Measurements from ENCODE around the gene ZMYND12.
"Not testable (repeated sequence)": the region's sequence is repeated elsewhere in the genome, so short reads cannot be mapped to it uniquely, and the experiment has no call there.

The ZMYND12 gene, protein sequence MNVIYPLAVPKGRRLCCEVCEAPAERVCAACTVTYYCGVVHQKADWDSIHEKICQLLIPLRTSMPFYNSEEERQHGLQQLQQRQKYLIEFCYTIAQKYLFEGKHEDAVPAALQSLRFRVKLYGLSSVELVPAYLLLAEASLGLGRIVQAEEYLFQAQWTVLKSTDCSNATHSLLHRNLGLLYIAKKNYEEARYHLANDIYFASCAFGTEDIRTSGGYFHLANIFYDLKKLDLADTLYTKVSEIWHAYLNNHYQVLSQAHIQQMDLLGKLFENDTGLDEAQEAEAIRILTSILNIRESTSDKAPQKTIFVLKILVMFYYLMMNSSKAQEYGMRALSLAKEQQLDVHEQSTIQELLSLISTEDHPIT

GRCh38 chr1:42456010-42456753 is at the start of gene ZMYND12, which contains the start of gene PPCS:
Gene ZMYND12 (minus strand): TSS chr1:42456022. CDS start chr1:42455997, 25 bp downstream.
Gene PPCS (plus strand): TSS chr1:42456543. CDS start chr1:42456566, 23 bp downstream.
- peak; percentile 91 for DNase-seq

GRCh38 chr1:42504535-42505128 is 48.8 kb upstream of the ZMYND12 start:
- no peak for DNase-seq

- not testable (repeated sequence) for DNase-seq
Measured at GRCh38 chr1:42502031-42502430, 46.2 kb upstream of the ZMYND12 start.

DNA sequence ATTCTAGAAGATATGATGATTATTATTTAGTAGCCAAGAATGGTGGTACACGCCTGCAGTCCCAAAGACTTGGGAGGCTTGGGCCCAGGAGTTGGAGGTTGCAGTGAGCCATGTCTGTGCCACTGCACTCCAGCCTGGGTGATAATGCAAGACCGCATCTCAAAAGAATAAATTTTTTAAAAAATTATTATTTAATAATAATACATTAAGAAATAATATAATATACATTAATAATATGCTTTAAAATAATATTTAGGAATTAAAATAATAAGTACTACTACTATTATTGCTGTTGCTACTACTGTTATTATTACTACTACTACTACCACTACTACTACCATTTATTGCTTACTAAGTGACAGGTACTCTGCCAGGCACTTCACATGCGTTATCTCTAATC is 34.4 kb upstream of the ZMYND12 start:
- DNase-seq, result no peak

- no peak for DNase-seq
Measured at GRCh38 chr1:42484382-42484781, 28.6 kb upstream of the ZMYND12 start.

DNA sequence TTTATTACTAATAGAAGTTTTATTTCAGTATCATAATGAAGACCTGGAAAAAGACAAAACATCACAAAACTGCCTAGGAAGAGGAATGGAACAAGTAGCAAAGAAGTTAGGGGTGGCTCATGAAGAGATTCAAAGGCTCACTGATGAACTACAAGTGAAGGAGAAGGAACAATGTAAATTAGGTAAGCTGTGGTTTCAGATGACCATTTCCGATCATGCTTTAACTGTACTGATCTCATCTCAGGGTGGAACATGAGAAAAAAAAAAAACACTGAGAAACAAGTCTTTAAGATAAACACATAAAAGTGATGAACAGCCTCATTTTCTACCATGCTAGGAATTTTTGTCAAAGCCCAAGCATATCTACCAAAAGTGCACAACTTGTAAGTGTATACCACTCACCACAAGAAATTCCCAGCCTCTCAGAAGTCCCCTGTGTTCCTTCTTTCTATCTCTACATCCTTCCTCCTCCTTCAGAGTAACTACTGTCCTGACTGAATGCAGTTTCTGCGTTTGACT is 26.9 kb upstream of the ZMYND12 start:
- DNase-seq, result no peak

DNA sequence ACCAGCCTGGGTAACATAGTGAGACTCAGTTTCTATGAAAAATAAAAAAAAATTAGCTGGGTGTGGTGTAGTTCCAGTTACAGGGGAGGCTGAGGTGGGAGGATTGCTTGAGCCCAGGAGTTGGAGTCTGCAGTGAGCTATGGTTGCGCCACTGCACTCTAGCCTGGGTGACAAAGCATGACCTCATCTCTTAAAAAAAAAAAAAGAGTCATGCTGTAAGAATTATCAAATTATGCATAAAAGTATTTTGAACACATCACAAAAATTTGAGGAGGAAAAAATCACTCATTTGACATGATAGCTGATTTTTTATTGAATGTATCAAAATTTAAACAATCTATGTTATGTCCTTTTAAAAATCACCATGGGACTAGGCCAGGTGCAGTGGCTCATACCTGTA is 25.1 kb upstream of the ZMYND12 start:
- no peak for DNase-seq

- no peak for DNase-seq
Measured at GRCh38 chr1:42479621-42480020, 23.8 kb upstream of the ZMYND12 start.

DNA sequence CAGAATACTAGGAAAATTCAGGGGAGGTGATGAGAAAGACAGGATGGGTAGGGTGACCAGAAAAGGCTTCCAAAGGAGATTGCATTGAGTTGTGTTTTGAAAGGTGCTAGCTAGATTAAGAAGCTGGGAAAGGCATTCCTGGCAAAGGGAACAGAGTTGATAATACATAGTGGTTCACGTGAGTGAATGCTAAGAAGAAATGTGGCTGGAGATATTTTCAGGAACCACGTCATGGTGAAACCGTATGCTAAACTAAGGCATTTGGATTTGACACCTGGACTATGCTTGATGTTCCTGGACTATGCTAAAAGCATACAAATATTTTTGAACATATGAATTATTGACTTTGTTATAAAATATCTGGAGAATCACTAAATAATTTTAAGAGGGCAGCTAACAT is 22.0 kb upstream of the ZMYND12 start:
- no peak for DNase-seq

- not testable (repeated sequence) for DNase-seq
Measured at GRCh38 chr1:42477354-42477753, 21.5 kb upstream of the ZMYND12 start.

GRCh38 chr1:42476605-42477004 is 20.8 kb upstream of the ZMYND12 start:
- DNase-seq, result no peak

DNA sequence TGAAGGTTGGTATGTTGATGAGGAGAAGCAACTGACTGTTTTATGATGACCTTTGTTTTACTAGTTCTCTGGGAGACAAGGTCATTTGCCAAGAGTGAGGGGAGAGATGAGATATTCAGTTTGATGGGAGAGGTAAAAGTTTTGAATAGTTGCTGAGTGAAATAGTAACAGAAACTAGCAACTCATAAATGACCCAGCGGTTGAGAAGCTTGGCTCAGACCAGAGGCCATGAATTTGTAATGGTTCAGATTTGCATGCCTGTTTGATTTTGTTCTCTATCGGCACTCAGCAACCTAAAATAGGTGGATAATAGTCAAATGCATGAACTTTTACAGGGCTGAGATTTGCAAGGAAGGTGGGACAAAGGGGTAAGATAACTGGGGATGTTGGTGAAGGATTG is 13.9 kb upstream of the ZMYND12 start:
- DNase-seq, result no peak

DNA sequence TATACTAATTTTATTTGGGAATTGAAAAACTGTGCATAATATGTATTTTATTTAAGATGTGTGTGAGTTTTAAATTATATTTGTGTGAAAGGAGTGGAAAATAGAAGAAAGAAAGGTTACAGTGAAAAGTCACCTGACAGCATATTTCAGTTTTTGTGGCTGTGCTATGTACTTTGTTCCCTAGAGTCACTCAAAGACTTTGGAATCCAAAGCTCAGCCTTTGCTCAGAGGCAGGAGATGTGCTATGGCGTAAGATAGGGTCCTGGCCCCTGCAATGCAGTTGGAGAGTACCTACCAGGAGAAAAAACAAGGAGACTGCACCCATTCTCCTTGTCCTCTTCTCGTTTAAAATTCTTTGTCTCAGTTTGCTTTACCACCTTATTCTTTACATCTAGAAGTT is 10.2 kb upstream of the ZMYND12 start:
- DNase-seq, result no peak

- DNase-seq, result no peak
Measured at GRCh38 chr1:42463921-42464320, 8.1 kb upstream of the ZMYND12 start.

DNA sequence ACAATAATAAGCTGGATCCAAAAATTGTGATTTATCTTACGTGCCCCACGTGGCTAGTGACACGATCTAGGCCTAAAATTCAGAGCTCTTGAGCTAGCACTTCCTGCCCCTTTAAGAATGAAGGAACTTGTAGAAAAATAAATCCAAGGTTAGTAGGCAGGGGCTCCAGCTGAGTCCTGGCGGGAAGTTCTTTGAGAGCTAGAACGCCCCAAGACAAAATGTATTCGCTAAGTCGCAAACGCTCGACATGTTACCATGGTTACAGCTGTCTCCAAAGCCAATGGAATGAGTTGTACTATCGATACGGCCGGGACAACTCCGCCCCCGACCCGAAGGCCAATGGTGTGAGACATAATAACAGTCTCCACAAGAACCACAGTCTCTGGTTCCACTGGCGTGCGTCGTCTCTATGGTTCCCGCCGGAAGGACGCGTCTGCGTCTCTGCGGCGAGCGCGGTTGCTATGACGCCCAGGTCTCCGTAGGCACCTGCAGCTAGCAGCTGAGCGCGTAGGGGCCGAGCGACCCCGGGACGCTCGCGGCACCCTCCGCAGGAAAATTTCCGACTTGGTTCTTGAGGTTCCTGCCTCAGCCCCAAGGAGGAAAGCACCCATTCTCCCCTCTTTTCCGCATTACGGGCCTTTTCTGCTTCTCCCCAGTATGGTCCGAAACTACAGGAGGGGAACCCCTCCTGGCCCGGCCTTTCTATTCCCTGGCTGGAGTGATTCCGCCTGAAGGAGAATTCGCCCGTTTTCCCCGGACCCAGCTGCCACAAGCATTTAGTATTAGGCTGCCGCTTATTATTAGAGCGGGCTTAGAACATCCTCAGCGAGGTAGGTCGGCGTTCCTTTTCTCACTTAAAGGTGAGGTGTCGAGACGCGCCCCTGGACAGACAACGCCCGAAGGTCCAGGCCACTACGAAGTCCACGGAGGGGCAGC is 7.3 kb upstream of the ZMYND12 start, which contains the start of gene CCDC30:
Gene CCDC30 (plus strand): TSS at position 459 of the 936 bp plus-strand sequence. CDS start 17,266 bp downstream, outside the sequence.
- DNase-seq, result peak; percentile 98 to 99

- DNase-seq, result no peak
Measured at GRCh38 chr1:42461196-42461595, 5.4 kb upstream of the ZMYND12 start.

DNA sequence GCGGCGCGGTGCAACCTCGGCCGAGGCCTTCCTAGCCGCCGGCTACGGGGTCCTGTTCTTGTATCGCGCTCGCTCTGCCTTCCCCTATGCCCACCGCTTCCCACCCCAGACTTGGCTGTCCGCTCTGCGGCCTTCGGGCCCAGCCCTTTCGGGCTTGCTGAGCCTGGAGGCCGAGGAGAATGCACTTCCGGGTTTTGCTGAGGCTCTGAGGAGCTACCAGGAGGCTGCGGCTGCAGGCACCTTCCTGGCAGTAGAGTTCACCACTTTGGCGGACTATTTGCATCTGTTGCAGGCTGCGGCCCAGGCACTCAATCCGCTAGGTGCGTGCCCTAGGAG is 900 bp upstream of the ZMYND12 start:
- peak; percentile 63 to 66 for DNase-seq

GRCh38 chr1:42454403-42454802 is 1.4 kb downstream of the ZMYND12 start:
- no peak for DNase-seq

DNA sequence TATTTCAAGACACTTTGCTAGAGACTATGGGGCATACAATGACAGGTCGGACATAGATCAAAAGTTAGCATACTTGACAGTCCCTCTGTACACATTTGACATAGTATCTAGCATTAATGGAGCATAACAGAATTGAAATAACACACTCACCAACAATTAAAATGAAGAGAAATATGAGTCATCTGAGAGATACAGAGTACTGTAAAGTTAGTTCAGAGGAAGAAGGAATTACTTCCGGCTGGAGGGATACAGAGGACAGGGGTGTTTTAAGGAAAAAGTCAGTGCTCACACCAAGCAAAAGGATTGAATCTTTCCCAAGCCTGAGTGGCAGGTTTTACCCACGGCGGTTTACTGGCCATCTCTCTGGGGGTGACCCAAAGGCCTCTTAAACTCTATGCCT is 2.4 kb downstream of the ZMYND12 start:
- no peak for DNase-seq

DNA sequence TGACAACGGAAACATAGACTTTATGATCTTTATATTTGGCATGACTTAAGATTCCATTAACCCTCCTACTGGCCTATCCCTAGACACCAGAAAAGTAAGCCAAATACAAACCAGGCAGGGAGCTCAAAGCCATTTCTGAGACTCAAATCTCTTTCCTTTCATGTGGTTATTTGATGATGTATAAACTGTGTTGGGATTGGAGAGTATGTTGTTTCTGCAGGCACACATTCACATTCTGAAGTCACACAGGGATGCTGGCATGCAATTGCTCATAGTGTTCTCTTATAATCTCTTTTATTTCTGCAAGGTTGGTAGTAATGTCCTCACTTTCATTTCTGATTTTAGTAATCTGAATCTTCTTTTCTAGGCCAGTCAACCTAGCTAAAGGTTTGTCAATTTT is 5.8 kb downstream of the ZMYND12 start:
- DNase-seq, result no peak

GRCh38 chr1:42449256-42449655 is 6.6 kb downstream of the ZMYND12 start:
- no peak for DNase-seq

DNA sequence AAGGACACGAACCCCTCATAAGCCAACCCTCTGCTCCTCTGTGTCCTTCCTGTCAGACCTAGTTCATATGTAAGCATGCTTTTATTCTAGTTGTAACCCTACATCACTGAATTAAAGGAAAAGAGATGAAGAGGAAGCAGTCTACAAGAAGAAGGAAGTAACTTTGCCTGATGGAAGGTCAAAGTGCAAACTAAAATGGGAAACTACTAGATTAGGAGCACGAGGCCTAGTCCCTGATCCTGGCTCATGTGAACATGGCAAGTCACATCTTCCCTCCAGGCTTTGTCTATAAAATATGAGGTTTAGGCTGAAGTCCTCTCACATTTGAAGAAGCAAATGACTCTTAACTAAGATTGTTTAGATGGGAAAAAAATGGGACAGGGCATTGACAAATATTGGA is 13.2 kb downstream of the ZMYND12 start:
- no peak for DNase-seq
